Activated CD8-positive, alpha-beta T cell treated with anti-CD3 and anti-CD28 coated beads, Interleukin-2, amount 10 ng/mL, durations not matched to agents 7 days and 5 days (primary cell): Measurements from ENCODE around the gene TMEM106C. TPM values are rescaled to one million over a fixed set of nuclear protein-coding genes. Genes with fewer than 3 reads are reported as not detected.

Source experiments
- ATAC-seq: fragments of 150-1000 bp; cut with Tn5 transposase; one replicate; pipeline ENCODE4 v1.10.0; 2021; ENCODE audit warnings: moderate library complexity
- CTCF ChIA-PET: fragments of 350-600 bp; sonication (Branson Sonifier 250); formaldehyde crosslinking; loops from one replicate; lab custom pipeline; 2021; ENCODE audit warnings: antibody characterized with exemption; lab: Charles Lee
- POLR2A ChIA-PET: fragments of 350-600 bp; sonication (Branson Sonifier 250); formaldehyde crosslinking; loops from one replicate; lab custom pipeline; 2021; ENCODE audit warnings: antibody characterized with exemption; lab: Charles Lee
- DNase-seq: peaks from one replicate; pipeline ENCODE4 v3.0.0-alpha.2; 2020
- H3K27ac Mint-ChIP-seq: one replicate; pipeline ENCODE4 v1.8.0; 2021; ENCODE audit warnings: mild to moderate bottlenecking, mixed read lengths
- H3K27me3 Mint-ChIP-seq: one replicate; pipeline ENCODE4 v1.8.0; 2021; ENCODE audit warnings: low read depth, mixed read lengths
- H3K36me3 Mint-ChIP-seq: one replicate; pipeline ENCODE4 v1.8.0; 2021; ENCODE audit warnings: low read depth, mixed read lengths
- H3K4me1 Mint-ChIP-seq: one replicate; pipeline ENCODE4 v1.8.0; 2021; ENCODE audit warnings: low read depth, mixed read lengths
- H3K4me3 Mint-ChIP-seq: one replicate; pipeline ENCODE4 v1.8.0; 2021; ENCODE audit warnings: mild to moderate bottlenecking, mixed read lengths
- H3K9me3 Mint-ChIP-seq: one replicate; pipeline ENCODE4 v1.8.0; 2022; ENCODE audit warnings: mixed read lengths; ENCODE audit not compliant: insufficient read depth
- total RNA-seq, 2 experiments: library from RNA; stranded (reverse); gene quantifications; one replicate each; pipeline ENCODE4 v1.2.3, GENCODE V29; 2021

The TMEM106C gene
- total RNA-seq, 2 experiments from 2014 or later: 139 to 140 TPM

- no peak for ATAC-seq
- ChIA-PET POLR2A (no interaction called here), CTCF (interaction anchor here (1.0 kb wide), 1 partner anchor 18 kb away, joined by 4 read pairs; the partner anchor contains the start of gene TMEM106C)
- Mint-ChIP-seq H3K27ac (no peak overlapping the region), H3K4me1 (no peaks in the 10 kb centered on the region), H3K27me3 (peaks cover 16% of the 10 kb centered on the region), H3K4me3 (no peak overlapping the region), H3K36me3 (no peaks in the 10 kb centered on the region), H3K9me3 (no peaks in the 10 kb centered on the region)
- no peak for DNase-seq
Observed at GRCh38 chr12:47981496-47982260, 18.3 kb downstream of the TMEM106C start.

- ChIA-PET CTCF (interaction anchor here (1.0 kb wide), 1 partner anchor 19 kb away, joined by 4 read pairs; the partner anchor contains the start of gene TMEM106C), POLR2A (no interaction called here)
- no peak for DNase-seq
Observed at GRCh38 chr12:47982311-47982710, 18.9 kb downstream of the TMEM106C start.

GRCh38 chr12:47982770-47983169 lies 19.4 kb downstream of the TMEM106C start:
- ChIA-PET CTCF (no interaction called here), POLR2A (no interaction called here)
- peaks cover 24% of the 10 kb centered on the region for H3K27me3 Mint-ChIP-seq
- no peak for ATAC-seq
- peaks cover 1% of the 10 kb centered on the region for H3K4me1 Mint-ChIP-seq
- H3K9me3 Mint-ChIP-seq: no peaks in the 10 kb centered on the region
- H3K36me3 Mint-ChIP-seq: no peaks in the 10 kb centered on the region
- H3K4me3 Mint-ChIP-seq: no peak overlapping the region
- H3K27ac Mint-ChIP-seq: no peak overlapping the region
- no peak for DNase-seq

More at GRCh38 chr12:47982311-47982710, 18.9 kb downstream of the TMEM106C start:
- Mint-ChIP-seq H3K27me3 (peaks cover 21% of the 10 kb centered on the region), H3K9me3 (no peaks in the 10 kb centered on the region), H3K4me1 (peaks cover 1% of the 10 kb centered on the region), H3K36me3 (no peaks in the 10 kb centered on the region), H3K4me3 (no peak overlapping the region), H3K27ac (no peak overlapping the region)
- no peak for ATAC-seq

- Mint-ChIP-seq H3K4me3 (no peak overlapping the region), H3K36me3 (no peaks in the 10 kb centered on the region), H3K4me1 (peaks cover 1% of the 10 kb centered on the region), H3K9me3 (no peaks in the 10 kb centered on the region), H3K27ac (no peak overlapping the region), H3K27me3 (peaks cover 29% of the 10 kb centered on the region)
- ATAC-seq (no peak), DNase-seq (no peak)
- CTCF ChIA-PET: no interaction called here
- POLR2A ChIA-PET: no interaction called here
Observed at GRCh38 chr12:47983541-47984115, 20.2 kb downstream of the TMEM106C start.

- no peak for DNase-seq
- Mint-ChIP-seq H3K4me1 (peaks cover 9% of the 10 kb centered on the region), H3K9me3 (no peaks in the 10 kb centered on the region), H3K36me3 (no peaks in the 10 kb centered on the region), H3K27ac (no peak overlapping the region), H3K27me3 (peaks cover 31% of the 10 kb centered on the region), H3K4me3 (no peak overlapping the region)
- ChIA-PET POLR2A (no interaction called here), CTCF (no interaction called here)
- ATAC-seq: no peak
Observed at GRCh38 chr12:47984331-47984801, 21.0 kb downstream of the TMEM106C start.

- peaks cover 23% of the 10 kb centered on the region for H3K4me1 Mint-ChIP-seq
- DNase-seq (no peak), ATAC-seq (no peak)
- POLR2A ChIA-PET: no interaction called here
- H3K4me3 Mint-ChIP-seq: no peak overlapping the region
- peaks cover 31% of the 10 kb centered on the region for H3K27me3 Mint-ChIP-seq
- CTCF ChIA-PET: no interaction called here
- H3K9me3 Mint-ChIP-seq: no peaks in the 10 kb centered on the region
- H3K36me3 Mint-ChIP-seq: no peaks in the 10 kb centered on the region
- H3K27ac Mint-ChIP-seq: no peak overlapping the region
Observed at GRCh38 chr12:47985596-47986290, 22.3 kb downstream of the TMEM106C start.

- Mint-ChIP-seq H3K27ac (no peak overlapping the region), H3K27me3 (peaks cover 33% of the 10 kb centered on the region), H3K9me3 (no peaks in the 10 kb centered on the region), H3K4me1 (peaks cover 28% of the 10 kb centered on the region), H3K4me3 (no peak overlapping the region), H3K36me3 (no peaks in the 10 kb centered on the region)
- POLR2A ChIA-PET: no interaction called here
- DNase-seq: no peak
- CTCF ChIA-PET: no interaction called here
- no peak for ATAC-seq
Observed at GRCh38 chr12:47986291-47986660, 22.9 kb downstream of the TMEM106C start.

DNA sequence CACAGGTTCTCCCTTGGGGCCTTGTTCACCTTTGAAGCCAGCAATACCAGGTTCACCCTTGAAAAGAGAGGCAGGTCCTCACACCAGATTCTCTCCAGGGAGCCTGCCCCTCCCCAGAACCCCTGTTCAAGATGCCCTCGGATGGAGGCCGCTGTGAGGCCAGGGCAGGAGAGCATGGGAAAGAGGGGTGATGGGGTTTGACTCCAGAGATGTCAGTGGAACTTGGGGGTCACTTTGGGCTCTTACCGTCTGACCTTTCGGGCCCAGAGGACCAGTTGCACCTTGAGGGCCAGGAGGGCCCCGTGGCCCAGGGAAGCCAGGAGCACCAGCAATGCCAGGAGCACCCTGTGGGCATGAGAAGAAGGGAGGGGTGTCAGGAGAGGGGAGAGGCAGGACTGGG lies 23.4 kb downstream of the TMEM106C start:
- DNase-seq (no peak), ATAC-seq (no peak)
- no peaks in the 10 kb centered on the region for H3K36me3 Mint-ChIP-seq
- POLR2A ChIA-PET: no interaction called here
- H3K27ac Mint-ChIP-seq: no peak overlapping the region
- no peak overlapping the region for H3K4me3 Mint-ChIP-seq
- H3K4me1 Mint-ChIP-seq: peaks cover 30% of the 10 kb centered on the region
- H3K9me3 Mint-ChIP-seq: no peaks in the 10 kb centered on the region
- peaks cover 35% of the 10 kb centered on the region for H3K27me3 Mint-ChIP-seq
- CTCF ChIA-PET: no interaction called here

GRCh38 chr12:47987411-47988072 lies 24.1 kb downstream of the TMEM106C start:
- no peak for ATAC-seq
- H3K27ac Mint-ChIP-seq: no peak overlapping the region

GRCh38 chr12:47988073-47989022 lies 25.0 kb downstream of the TMEM106C start:
- Mint-ChIP-seq H3K27ac (no peak overlapping the region), H3K36me3 (no peaks in the 10 kb centered on the region), H3K9me3 (no peaks in the 10 kb centered on the region), H3K27me3 (peaks cover 48% of the 10 kb centered on the region), H3K4me3 (no peak overlapping the region), H3K4me1 (peaks cover 33% of the 10 kb centered on the region)
- ATAC-seq (no peak), DNase-seq (no peak)
- CTCF ChIA-PET: interaction anchor here (1.6 kb wide), 1 partner anchor 25 kb away, joined by 3 read pairs; the partner anchor contains the start of gene TMEM106C
- POLR2A ChIA-PET: no interaction called here

More at GRCh38 chr12:47987411-47988072, 24.1 kb downstream of the TMEM106C start:
- POLR2A ChIA-PET: no interaction called here
- no peak for DNase-seq
- Mint-ChIP-seq H3K4me3 (no peak overlapping the region), H3K9me3 (no peaks in the 10 kb centered on the region), H3K36me3 (no peaks in the 10 kb centered on the region), H3K27me3 (peaks cover 41% of the 10 kb centered on the region), H3K4me1 (peaks cover 33% of the 10 kb centered on the region)
- CTCF ChIA-PET: interaction anchor here (1.6 kb wide), 1 partner anchor 24 kb away, joined by 3 read pairs; the partner anchor contains the start of gene TMEM106C
